SU-DHL-6 (cell line): ENCODE results near the gene CYP4F22.

ENCODE experiments used
- EZH2phosphoT487 ChIP-seq: fragments of 200-600 bp; sonication (generic), shearing (Covaris generic); conservative IDR thresholded peaks from 2 replicates; pipeline ENCODE4 v1.6.1; 2018; ENCODE audit warnings: mild to moderate bottlenecking, antibody characterized with exemption, low read length, moderate library complexity, mixed read lengths
- TF ChIP-seq, protein P1 (sequence below): fragments of 200-600 bp; sonication (generic); IDR thresholded peaks from one replicate; pipeline ENCODE4 v1.5.1; 2017; ENCODE audit warnings: antibody characterized with exemption, mild to moderate bottlenecking, low read length, moderate library complexity; ENCODE audit not compliant: insufficient read depth, poor library complexity, severe bottlenecking

DNA sequence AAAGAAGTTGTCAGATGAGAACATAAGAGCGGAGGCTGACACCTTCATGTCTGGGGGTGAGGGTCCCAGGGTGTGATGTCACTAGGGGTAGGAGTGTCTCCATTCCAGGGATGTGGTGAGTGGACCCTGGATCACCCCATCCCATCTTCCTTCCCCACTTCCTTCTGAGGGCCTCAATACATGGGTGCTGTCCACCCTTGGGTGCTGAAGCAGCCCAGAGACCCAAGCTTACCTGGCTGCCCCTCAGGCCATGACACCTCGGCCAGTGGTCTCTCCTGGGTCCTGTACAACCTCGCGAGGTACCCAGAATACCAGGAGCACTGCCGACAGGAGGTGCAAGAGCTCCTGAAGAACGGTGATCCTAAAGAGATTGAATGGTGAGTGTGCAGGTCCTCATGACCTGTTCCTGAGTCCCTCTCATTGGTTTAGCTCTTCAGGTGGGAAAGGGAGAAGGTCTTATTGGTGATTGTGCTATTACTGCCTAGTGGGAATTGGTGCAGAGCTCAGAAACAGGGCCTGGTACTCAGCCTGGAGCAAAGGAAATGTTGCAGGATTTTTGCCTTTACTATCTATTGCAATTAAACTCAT lies 69.0 kb downstream of the CYP4F22 start:
- TF ChIP-seq, protein P1, sequence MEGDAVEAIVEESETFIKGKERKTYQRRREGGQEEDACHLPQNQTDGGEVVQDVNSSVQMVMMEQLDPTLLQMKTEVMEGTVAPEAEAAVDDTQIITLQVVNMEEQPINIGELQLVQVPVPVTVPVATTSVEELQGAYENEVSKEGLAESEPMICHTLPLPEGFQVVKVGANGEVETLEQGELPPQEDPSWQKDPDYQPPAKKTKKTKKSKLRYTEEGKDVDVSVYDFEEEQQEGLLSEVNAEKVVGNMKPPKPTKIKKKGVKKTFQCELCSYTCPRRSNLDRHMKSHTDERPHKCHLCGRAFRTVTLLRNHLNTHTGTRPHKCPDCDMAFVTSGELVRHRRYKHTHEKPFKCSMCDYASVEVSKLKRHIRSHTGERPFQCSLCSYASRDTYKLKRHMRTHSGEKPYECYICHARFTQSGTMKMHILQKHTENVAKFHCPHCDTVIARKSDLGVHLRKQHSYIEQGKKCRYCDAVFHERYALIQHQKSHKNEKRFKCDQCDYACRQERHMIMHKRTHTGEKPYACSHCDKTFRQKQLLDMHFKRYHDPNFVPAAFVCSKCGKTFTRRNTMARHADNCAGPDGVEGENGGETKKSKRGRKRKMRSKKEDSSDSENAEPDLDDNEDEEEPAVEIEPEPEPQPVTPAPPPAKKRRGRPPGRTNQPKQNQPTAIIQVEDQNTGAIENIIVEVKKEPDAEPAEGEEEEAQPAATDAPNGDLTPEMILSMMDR: no peak
- TF ChIP-seq EZH2phosphoT487: no peak
